ENCODE data around the gene SARM1. TPM values are rescaled to one million over a fixed set of nuclear protein-coding genes. Genes with fewer than 3 reads are reported as not detected.

SARM1 gene
- total and polyA plus RNA-seq, 2 of the 13 experiments (the other 11 are each of a cell fraction or from before 2014, with no cell fraction given) = 0.73 to 0.86 TPM

DNA sequence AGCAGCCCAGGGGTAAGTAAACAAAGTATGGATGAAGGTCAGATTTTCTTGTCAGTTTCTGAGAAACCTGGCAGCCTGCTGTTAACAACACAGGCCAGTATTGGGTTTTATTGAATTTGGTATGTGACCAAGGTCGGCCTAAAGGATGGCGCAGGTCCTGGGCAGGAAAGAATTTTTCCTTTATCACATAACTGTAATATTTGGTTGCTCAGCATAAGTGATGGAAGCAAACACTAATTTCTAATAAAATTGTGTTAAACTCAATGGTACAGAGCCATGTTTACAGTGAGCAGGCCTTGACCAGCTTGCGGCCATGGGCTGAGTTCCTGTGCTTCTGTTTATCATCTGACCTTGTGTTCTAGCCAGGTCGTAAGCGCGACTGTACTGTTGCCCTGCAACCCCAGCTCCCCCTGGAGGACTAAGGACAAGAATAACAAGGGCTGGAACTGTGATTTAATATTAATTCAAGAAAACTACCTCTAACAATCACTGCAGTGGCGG, 24.7 kb upstream of the SARM1 start (continued):
- TF ChIP-seq, protein P1, sequence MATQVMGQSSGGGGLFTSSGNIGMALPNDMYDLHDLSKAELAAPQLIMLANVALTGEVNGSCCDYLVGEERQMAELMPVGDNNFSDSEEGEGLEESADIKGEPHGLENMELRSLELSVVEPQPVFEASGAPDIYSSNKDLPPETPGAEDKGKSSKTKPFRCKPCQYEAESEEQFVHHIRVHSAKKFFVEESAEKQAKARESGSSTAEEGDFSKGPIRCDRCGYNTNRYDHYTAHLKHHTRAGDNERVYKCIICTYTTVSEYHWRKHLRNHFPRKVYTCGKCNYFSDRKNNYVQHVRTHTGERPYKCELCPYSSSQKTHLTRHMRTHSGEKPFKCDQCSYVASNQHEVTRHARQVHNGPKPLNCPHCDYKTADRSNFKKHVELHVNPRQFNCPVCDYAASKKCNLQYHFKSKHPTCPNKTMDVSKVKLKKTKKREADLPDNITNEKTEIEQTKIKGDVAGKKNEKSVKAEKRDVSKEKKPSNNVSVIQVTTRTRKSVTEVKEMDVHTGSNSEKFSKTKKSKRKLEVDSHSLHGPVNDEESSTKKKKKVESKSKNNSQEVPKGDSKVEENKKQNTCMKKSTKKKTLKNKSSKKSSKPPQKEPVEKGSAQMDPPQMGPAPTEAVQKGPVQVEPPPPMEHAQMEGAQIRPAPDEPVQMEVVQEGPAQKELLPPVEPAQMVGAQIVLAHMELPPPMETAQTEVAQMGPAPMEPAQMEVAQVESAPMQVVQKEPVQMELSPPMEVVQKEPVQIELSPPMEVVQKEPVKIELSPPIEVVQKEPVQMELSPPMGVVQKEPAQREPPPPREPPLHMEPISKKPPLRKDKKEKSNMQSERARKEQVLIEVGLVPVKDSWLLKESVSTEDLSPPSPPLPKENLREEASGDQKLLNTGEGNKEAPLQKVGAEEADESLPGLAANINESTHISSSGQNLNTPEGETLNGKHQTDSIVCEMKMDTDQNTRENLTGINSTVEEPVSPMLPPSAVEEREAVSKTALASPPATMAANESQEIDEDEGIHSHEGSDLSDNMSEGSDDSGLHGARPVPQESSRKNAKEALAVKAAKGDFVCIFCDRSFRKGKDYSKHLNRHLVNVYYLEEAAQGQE (IDR thresholded peaks at IDR 0.05; ENCODE audit: borderline replicate concordance in 1 of 2, low read depth in 1 of 2, low read length in 2 of 2) = no peak
- TF ChIP-seq REL (CRISPR knock-in tag; conservative IDR thresholded peaks at IDR 0.05) = peak; percentile 61; the same call in 1 of the 2 replicates
- TF ChIP-seq ZNF580 (CRISPR knock-in tag; IDR thresholded peaks at IDR 0.05; ENCODE audit: borderline replicate concordance, low read depth) = 0 out of 2 replicates have a peak, but pooled peaks have one; percentile 11
- TF ChIP-seq PITX1 (CRISPR knock-in tag; IDR thresholded peaks at IDR 0.05) = 0 out of 2 replicates have a peak, but pooled peaks have one; percentile 13
- 0 out of 2 replicates have a peak, but pooled peaks have one; percentile 37 for TF ChIP-seq ZNF264 (CRISPR knock-in tag; IDR thresholded peaks at IDR 0.05)
- TF ChIP-seq ZNF232 (CRISPR knock-in tag; IDR thresholded peaks at IDR 0.05; ENCODE audit: borderline replicate concordance) = peak; percentile 68; the same call in 1 of the 2 replicates
- no peak for TF ChIP-seq TEAD3 (CRISPR knock-in tag; optimal IDR thresholded peaks at IDR 0.05; ENCODE audit: borderline replicate concordance)
- 0 out of 2 replicates have a peak, but pooled peaks have one; percentile 66 for TF ChIP-seq KLF9 (CRISPR knock-in tag; IDR thresholded peaks at IDR 0.05; ENCODE audit: low read depth)
- no peak for TF ChIP-seq KDM5B (CRISPR knock-in tag; IDR thresholded peaks at IDR 0.05; ENCODE audit: borderline replicate concordance)
- peak; percentile 36 for TF ChIP-seq ZNF781 (CRISPR knock-in tag; IDR thresholded peaks at IDR 0.05; ENCODE audit: borderline replicate concordance, not compliant biosample characterization)
- TF ChIP-seq ZNF124 (CRISPR knock-in tag; IDR thresholded peaks at IDR 0.05) = no peak
- no peak for TF ChIP-seq ZNF512 (CRISPR knock-in tag; IDR thresholded peaks at IDR 0.05)
- TF ChIP-seq HNF1B (CRISPR knock-in tag; IDR thresholded peaks at IDR 0.05) = peak; percentile 22; the same call in 1 of the 2 replicates
- TF ChIP-seq KDM5A (IDR thresholded peaks at IDR 0.05; ENCODE audit: borderline replicate concordance, low read length) = no peak
- peak; percentile 33; the same call in 1 of the 2 replicates for TF ChIP-seq ETV5 (CRISPR knock-in tag; IDR thresholded peaks at IDR 0.05; ENCODE audit: borderline replicate concordance)
- TF ChIP-seq TFDP1 (CRISPR knock-in tag; IDR thresholded peaks at IDR 0.05; ENCODE audit: borderline replicate concordance) = peak; percentile 36; the same call in 1 of the 2 replicates
- TF ChIP-seq FOXA1 (IDR thresholded peaks at IDR 0.05) = no peak
- TF ChIP-seq FOXA1 (CRISPR knock-in tag; IDR thresholded peaks at IDR 0.05) = peak; percentile 77
- TF ChIP-seq ZNF75D (CRISPR knock-in tag; IDR thresholded peaks at IDR 0.05; ENCODE audit: borderline replicate concordance) = no peak
- TF ChIP-seq ZNF660 (CRISPR knock-in tag; IDR thresholded peaks at IDR 0.05; ENCODE audit: borderline replicate concordance, low read depth) = no peak
